ENCODE data around the gene SMIM41. TPM values are rescaled to one million over a fixed set of nuclear protein-coding genes. Genes with fewer than 3 reads are reported as not detected.

SMIM41 gene
- total RNA-seq, 2 experiments from 2014 or later: not detected

GRCh38 chr12:52074971-52075724 is 4.4 kb upstream of the SMIM41 start:
- Histone ChIP-seq H3K36me3 (ENCODE audit: insufficient read depth, low read length) (peaks cover 80% of the 10 kb centered on the region), H3K4me3 (ENCODE audit: low read depth, low read length, poor library complexity, severe bottlenecking) (no peak overlapping the region), H3K27ac (ENCODE audit: low read depth, low read length, poor library complexity, severe bottlenecking) (no peak overlapping the region), H3K79me2 (ENCODE audit: insufficient read depth, low read depth, low read length) (peaks cover 46% of the 10 kb centered on the region), H4K20me1 (ENCODE audit: insufficient read depth, low read length) (peaks cover 8% of the 10 kb centered on the region; the same call in 1 of the 2 replicates), H3K4me2 (ENCODE audit: low read length) (no peak overlapping the region), H3K4me1 (ENCODE audit: insufficient read depth, low read length, poor library complexity, severe bottlenecking) (peaks cover 34% of the 10 kb centered on the region), H2AFZ (ENCODE audit: low read length) (no peak overlapping the region), H3K9me3 (ENCODE audit: low read length) (no peaks in the 10 kb centered on the region), H3K9me2 (ENCODE audit: insufficient read depth, low read length) (no peaks in the 10 kb centered on the region)
- no TSS peak for BruUV-seq (replicated peaks)
- no peak for TF ChIP-seq EZH2phosphoT487 (IDR thresholded peaks at IDR 0.05; ENCODE audit: borderline replicate concordance, low read depth, low read length)
- TF ChIP-seq CTCF (conservative IDR thresholded peaks at IDR 0.05; ENCODE audit: low read length): no peak
- no peak for DNase-seq (ENCODE audit: low spot score)
- POLR2A ChIA-PET: no interaction called here
- CTCF ChIA-PET (ENCODE audit: unreplicated experiment): interaction anchor here (2.4 kb wide), 1 partner anchor 50 kb away, joined by 9 read pairs; no protein-coding TSS in a partner anchor
- intact Hi-C loops (cut with micrococcal nuclease; ENCODE audit: unreplicated experiment): no loop called here

- Histone ChIP-seq H3K4me3 (ENCODE audit: low read depth, low read length, poor library complexity, severe bottlenecking) (no peak overlapping the region), H3K4me2 (ENCODE audit: low read length) (no peak overlapping the region), H3K79me2 (ENCODE audit: insufficient read depth, low read depth, low read length) (peaks cover 29% of the 10 kb centered on the region), H3K4me1 (ENCODE audit: insufficient read depth, low read length, poor library complexity, severe bottlenecking) (peaks cover 38% of the 10 kb centered on the region), H3K27ac (ENCODE audit: low read depth, low read length, poor library complexity, severe bottlenecking) (no peak overlapping the region), H3K9me3 (ENCODE audit: low read length) (no peaks in the 10 kb centered on the region), H2AFZ (ENCODE audit: low read length) (no peak overlapping the region), H3K36me3 (ENCODE audit: insufficient read depth, low read length) (peaks cover 79% of the 10 kb centered on the region), H4K20me1 (ENCODE audit: insufficient read depth, low read length) (peaks cover 7% of the 10 kb centered on the region; the same call in 1 of the 2 replicates), H3K9me2 (ENCODE audit: insufficient read depth, low read length) (no peaks in the 10 kb centered on the region)
- BruUV-seq (replicated peaks): no TSS peak
- DNase-seq (ENCODE audit: low spot score): no peak
- ChIA-PET POLR2A (interaction anchor here (0.8 kb wide), 1 partner anchor 32 kb away, joined by 3 read pairs; no protein-coding TSS in a partner anchor), CTCF (ENCODE audit: unreplicated experiment) (no interaction called here)
- no peak for TF ChIP-seq CTCF (conservative IDR thresholded peaks at IDR 0.05; ENCODE audit: low read length)
- no peak for TF ChIP-seq EZH2phosphoT487 (IDR thresholded peaks at IDR 0.05; ENCODE audit: borderline replicate concordance, low read depth, low read length)
- intact Hi-C loops (cut with micrococcal nuclease; ENCODE audit: unreplicated experiment): no loop called here
These were observed 2.7 kb upstream of the SMIM41 start for GRCh38 chr12:52076811-52077210.

GRCh38 chr12:52078276-52078675 is 1.2 kb upstream of the SMIM41 start:
- no peaks in the 10 kb centered on the region for H4K20me1 ChIP-seq (ENCODE audit: insufficient read depth, low read length)
- H3K9me3 ChIP-seq (ENCODE audit: low read length): no peaks in the 10 kb centered on the region
- CTCF ChIA-PET (ENCODE audit: unreplicated experiment): no interaction called here
- no peak for DNase-seq (ENCODE audit: low spot score)
- no peak overlapping the region for H3K4me3 ChIP-seq (ENCODE audit: low read depth, low read length, poor library complexity, severe bottlenecking)
- H3K36me3 ChIP-seq (ENCODE audit: insufficient read depth, low read length): peaks cover 66% of the 10 kb centered on the region
- POLR2A ChIA-PET: interaction anchor here (0.8 kb wide), 1 partner anchor 9 kb away, joined by 3 read pairs; the partner anchor contains the start of gene ATG101
- intact Hi-C loops (cut with micrococcal nuclease; ENCODE audit: unreplicated experiment): no loop called here
- peaks cover 42% of the 10 kb centered on the region for H3K4me1 ChIP-seq (ENCODE audit: insufficient read depth, low read length, poor library complexity, severe bottlenecking)
- no peak overlapping the region for H3K27ac ChIP-seq (ENCODE audit: low read depth, low read length, poor library complexity, severe bottlenecking)
- H2AFZ ChIP-seq (ENCODE audit: low read length): no peak overlapping the region
- no peak overlapping the region for H3K4me2 ChIP-seq (ENCODE audit: low read length)
- TF ChIP-seq CTCF (conservative IDR thresholded peaks at IDR 0.05; ENCODE audit: low read length): no peak
- TF ChIP-seq EZH2phosphoT487 (IDR thresholded peaks at IDR 0.05; ENCODE audit: borderline replicate concordance, low read depth, low read length): no peak
- BruUV-seq (replicated peaks): no TSS peak
- H3K79me2 ChIP-seq (ENCODE audit: insufficient read depth, low read depth, low read length): peaks cover 14% of the 10 kb centered on the region
- no peaks in the 10 kb centered on the region for H3K9me2 ChIP-seq (ENCODE audit: insufficient read depth, low read length)
